Measurements from ENCODE around the gene CARMIL1.

Gene CARMIL1

GRCh38 chr6:25548451-25548850 is 269.3 kb downstream of the CARMIL1 start:
- TF ChIP-seq CTCF (conservative IDR thresholded peaks at IDR 0.05; ENCODE audit: low read length) = no peak
- no peak for DNase-seq (ENCODE audit: low read depth)
- no peak overlapping the region for H3K4me3 ChIP-seq (ENCODE audit: low read length)

- no peak for DNase-seq (ENCODE audit: low read depth)
- H3K4me3 ChIP-seq (ENCODE audit: low read length) = no peak overlapping the region
- TF ChIP-seq CTCF (conservative IDR thresholded peaks at IDR 0.05; ENCODE audit: low read length) = no peak
Observed at GRCh38 chr6:25550631-25551030, 271.5 kb downstream of the CARMIL1 start.

- peak; percentile 61 for DNase-seq (ENCODE audit: low read depth)
- H3K4me3 ChIP-seq (ENCODE audit: low read length) = no peak overlapping the region
- no peak for TF ChIP-seq CTCF (conservative IDR thresholded peaks at IDR 0.05; ENCODE audit: low read length)
Observed at GRCh38 chr6:25553502-25553901, 274.3 kb downstream of the CARMIL1 start.

- TF ChIP-seq CTCF (conservative IDR thresholded peaks at IDR 0.05; ENCODE audit: low read length) = no peak
- no peak for DNase-seq (ENCODE audit: low read depth)
- H3K4me3 ChIP-seq (ENCODE audit: low read length) = no peak overlapping the region
Observed at GRCh38 chr6:25555188-25555587, 276.0 kb downstream of the CARMIL1 start.

GRCh38 chr6:25556516-25556915 is 277.3 kb downstream of the CARMIL1 start:
- TF ChIP-seq CTCF (conservative IDR thresholded peaks at IDR 0.05; ENCODE audit: low read length) = peak; percentile 96
- H3K4me3 ChIP-seq (ENCODE audit: low read length) = no peak overlapping the region
- peak; percentile 70 for DNase-seq (ENCODE audit: low read depth)

- no peak for TF ChIP-seq CTCF (conservative IDR thresholded peaks at IDR 0.05; ENCODE audit: low read length)
- no peak for DNase-seq (ENCODE audit: low read depth)
- no peak overlapping the region for H3K4me3 ChIP-seq (ENCODE audit: low read length)
Observed at GRCh38 chr6:25558155-25558817, 279.1 kb downstream of the CARMIL1 start.

- H3K4me3 ChIP-seq (ENCODE audit: low read length) = no peak overlapping the region
- TF ChIP-seq CTCF (conservative IDR thresholded peaks at IDR 0.05; ENCODE audit: low read length) = no peak
- DNase-seq (ENCODE audit: low read depth) = no peak
Observed at GRCh38 chr6:25560865-25561264, 281.7 kb downstream of the CARMIL1 start.
